Gastroesophageal sphincter (tissue), 4 donors: ENCODE measurements around the gene BPNT1. TPM values are rescaled to one million over a fixed set of nuclear protein-coding genes. Genes with fewer than 3 reads are reported as not detected.

Experiments
- ATAC-seq: fragments of 150-250 bp; one replicate; pipeline ENCODE4 v1.9.1; 2016; ENCODE audit warnings: mild to moderate bottlenecking, moderate library complexity
- H3K27ac ChIP-seq, 4 donors: fragments of 200-600 bp; sonication (generic) in 3 of 4; 1 replicate in 3 of 4; 2 replicates in 1 of 4; pipeline ENCODE4 v1.5.1; 2016 to 2019
- H3K27me3 ChIP-seq: fragments of 200-600 bp; sonication (generic); one replicate; pipeline ENCODE4 v1.5.1; 2019
- H3K36me3 ChIP-seq, 2 donors: fragments of 200-600 bp; sonication (generic); one replicate each; pipeline ENCODE4 v1.5.1; 2019; ENCODE audit warnings: control low read depth in 1 of 2
- H3K4me1 ChIP-seq, 3 donors: fragments of 200-600 bp; sonication (generic); 1 replicate in 2 of 3; 2 replicates in 1 of 3; pipeline ENCODE4 v1.5.1; 2016 to 2019; ENCODE audit warnings: control low read depth in 2 of 3
- H3K4me3 ChIP-seq, 2 donors: fragments of 200-600 bp; sonication (generic); one replicate each; pipeline ENCODE4 v1.5.1; 2019; ENCODE audit warnings: mild to moderate bottlenecking in 1 of 2, moderate library complexity in 1 of 2
- H3K9me3 ChIP-seq, 3 donors: fragments of 200-600 bp; sonication (generic); one replicate each; pipeline ENCODE4 v1.5.1; 2017 to 2019; ENCODE audit warnings: control low read depth in 2 of 3
- CTCF ChIP-seq, 4 experiments: fragments of 200-600 bp in 2 of 4; fragments of 450-650 bp in 2 of 4; sonication (generic) in 1 of 4; IDR thresholded peaks; one replicate each; pipeline ENCODE4 v1.5.1; 2017 to 2019; ENCODE audit warnings: antibody characterized with exemption in 4 of 4, mild to moderate bottlenecking in 2 of 4, moderate library complexity in 2 of 4
- EP300 ChIP-seq: sonication (generic); formaldehyde crosslinking; IDR thresholded peaks from one replicate; pipeline ENCODE4 v1.6.1; 2017; ENCODE audit warnings: antibody characterized with exemption, mild to moderate bottlenecking
- POLR2A ChIP-seq, 2 donors: fragments of 450-650 bp; IDR thresholded peaks; one replicate each; pipeline ENCODE4 v1.6.1; 2017; ENCODE audit warnings: antibody characterized with exemption in 2 of 2, mild to moderate bottlenecking in 2 of 2, moderate library complexity in 1 of 2
- POLR2AphosphoS5 ChIP-seq: sonication (generic); formaldehyde crosslinking; IDR thresholded peaks from one replicate; pipeline ENCODE4 v1.6.1; 2017; ENCODE audit warnings: antibody characterized with exemption
- WGBS, 2 donors: methylation state at CpG; one replicate each; pipeline ENCODE4 v1.1.5; 2018; ENCODE audit warnings: low coverage in 1 of 2; 5-methylcytosine and 5-hydroxymethylcytosine counted together
- total RNA-seq, 4 donors: library from RNA; depleted of rRNA; stranded (reverse); fragments of >200 nt; gene quantifications; one replicate each; pipeline ENCODE4 v1.1.0, GENCODE V29; 2016

Gene BPNT1
- total RNA-seq, 4 donors from 2014 or later = 8.8 to 30.2 (median 12.8) TPM

GRCh38 chr1:220076861-220077762 is 12.5 kb downstream of the BPNT1 start:
- TF ChIP-seq POLR2AphosphoS5 (no peak), EP300 (no peak), CTCF (IDR thresholded peaks at IDR 0.05) (no peak), POLR2A (IDR thresholded peaks at IDR 0.05) (no peak)
- H3K27me3 ChIP-seq = no peaks in the 10 kb centered on the region
- no peaks in the 10 kb centered on the region for H3K9me3 ChIP-seq
- no peaks in the 10 kb centered on the region for H3K4me1 ChIP-seq
- no peak overlapping the region for H3K4me3 ChIP-seq
- no peak overlapping the region for H3K27ac ChIP-seq
- WGBS, 2 donors = 83 to 88% methylated on average over 4 of the region's 4 CpGs
- H3K36me3 ChIP-seq = peaks cover 0 to 27% of the 10 kb centered on the region in 2 donors
- no peak for ATAC-seq

GRCh38 chr1:220067269-220068204 is 22.1 kb downstream of the BPNT1 start:
- no peaks in the 10 kb centered on the region for H3K27me3 ChIP-seq
- TF ChIP-seq EP300 = no peak
- TF ChIP-seq POLR2AphosphoS5 = no peak
- no peak for TF ChIP-seq POLR2A (IDR thresholded peaks at IDR 0.05)
- no peak for TF ChIP-seq CTCF (IDR thresholded peaks at IDR 0.05)
- H3K36me3 ChIP-seq = peaks cover 0 to 90% of the 10 kb centered on the region in 2 donors
- no peak overlapping the region for H3K27ac ChIP-seq
- ATAC-seq = no peak
- WGBS, 2 donors = 89 to 93% methylated on average over 3 of the region's 3 CpGs
- no peaks in the 10 kb centered on the region for H3K4me1 ChIP-seq
- H3K9me3 ChIP-seq = no peaks in the 10 kb centered on the region
- H3K4me3 ChIP-seq = no peak overlapping the region

- no peak for TF ChIP-seq POLR2A (IDR thresholded peaks at IDR 0.05)
- no peak for TF ChIP-seq EP300
- TF ChIP-seq CTCF (IDR thresholded peaks at IDR 0.05) = no peak
- no peak for TF ChIP-seq POLR2AphosphoS5
- Histone ChIP-seq H3K27me3 (no peaks in the 10 kb centered on the region), H3K4me1 (no peaks in the 10 kb centered on the region), H3K9me3 (no peaks in the 10 kb centered on the region), H3K27ac (no peak overlapping the region), H3K4me3 (no peak overlapping the region), H3K36me3 (peaks cover 0 to 80% of the 10 kb centered on the region in 2 donors)
- 97 to 100% methylated on average over 2 to 6 of the region's 6 CpGs for WGBS, 2 donors
- no peak for ATAC-seq
Observed at GRCh38 chr1:220062629-220063028, 27.0 kb downstream of the BPNT1 start.

- no peaks in the 10 kb centered on the region for H3K9me3 ChIP-seq
- TF ChIP-seq EP300 (no peak), POLR2AphosphoS5 (no peak), POLR2A (IDR thresholded peaks at IDR 0.05) (no peak), CTCF (IDR thresholded peaks at IDR 0.05) (no peak)
- H3K4me1 ChIP-seq = no peaks in the 10 kb centered on the region
- WGBS, 2 donors = 93 to 94% methylated on average over 3 of the region's 3 CpGs
- H3K36me3 ChIP-seq = peaks cover 0 to 78% of the 10 kb centered on the region in 2 donors
- H3K27me3 ChIP-seq = no peaks in the 10 kb centered on the region
- H3K27ac ChIP-seq = no peak overlapping the region
- H3K4me3 ChIP-seq = no peak overlapping the region
- ATAC-seq = no peak
Observed at GRCh38 chr1:220060876-220061275, 28.7 kb downstream of the BPNT1 start.
